HepG2 (cell line): Measurements from ENCODE around the gene LYRM7. TPM values are rescaled to one million over a fixed set of nuclear protein-coding genes. Genes with fewer than 3 reads are reported as not detected.
A peak's percentile ranks its signal among the peaks of the same experiment; 100 is the strongest.

Source experiments
- ATRX ChIP-seq: sonication (generic); formaldehyde crosslinking; IDR thresholded peaks from 2 replicates; pipeline ENCODE4 v1.4.0; 2020; ENCODE audit warnings: missing genetic modification reagents, borderline replicate concordance
- MYC ChIP-seq: sonication (generic); formaldehyde crosslinking; IDR thresholded peaks from 2 replicates; pipeline ENCODE4 v1.9.0; 2021; ENCODE audit warnings: missing genetic modification reagents, borderline replicate concordance
- PAX8 ChIP-seq: sonication (generic); formaldehyde crosslinking; IDR thresholded peaks from 2 replicates; pipeline ENCODE4 v1.8.0; 2022; ENCODE audit warnings: mild to moderate bottlenecking, missing genetic modification reagents, borderline replicate concordance
- RAD21 ChIP-seq: fragments of 450-650 bp; formaldehyde crosslinking; IDR thresholded peaks from 2 replicates; pipeline ENCODE4 v1.5.0; 2020; ENCODE audit warnings: mild to moderate bottlenecking
- RFX1 ChIP-seq: fragments of 450-650 bp; IDR thresholded peaks from 2 replicates; pipeline ENCODE4 v1.6.1; 2017
- SOX13 ChIP-seq, 3 experiments: fragments of 450-650 bp in 1 of 3; sonication (generic) in 1 of 3; formaldehyde crosslinking in 1 of 3; IDR thresholded peaks in 2 of 3; conservative IDR thresholded peaks in 1 of 3; 2 replicates each; pipeline versions ENCODE4 v1.5.0 to v1.6.1; 2016 to 2020; ENCODE audit warnings: antibody characterized with exemption in 1 of 3, mild to moderate bottlenecking in 1 of 3, missing compliant biosample characterization in 1 of 3, missing genetic modification reagents in 1 of 3, moderate library complexity in 1 of 3
- ZEB1 ChIP-seq: IDR thresholded peaks from 2 replicates; pipeline ENCODE4 v1.6.1; 2012; ENCODE audit warnings: mild to moderate bottlenecking, low read depth, inconsistent platforms; ENCODE audit not compliant: insufficient replicate concordance
- ZNF326 ChIP-seq: sonication (generic); formaldehyde crosslinking; IDR thresholded peaks from 2 replicates; pipeline ENCODE4 v1.4.0; 2020; ENCODE audit warnings: missing genetic modification reagents, borderline replicate concordance
- ZNF350 ChIP-seq: sonication (generic); formaldehyde crosslinking; IDR thresholded peaks from 2 replicates; pipeline ENCODE4 v1.4.0; 2020; ENCODE audit warnings: mild to moderate bottlenecking, low read depth, missing genetic modification reagents, borderline replicate concordance
- ZNF543 ChIP-seq: sonication (generic); formaldehyde crosslinking; IDR thresholded peaks from 2 replicates; pipeline ENCODE4 v1.4.0; 2020; ENCODE audit warnings: mild to moderate bottlenecking, missing genetic modification reagents
- ZNF556 ChIP-seq: sonication (generic); formaldehyde crosslinking; IDR thresholded peaks from 2 replicates; pipeline ENCODE4 v1.4.0; 2020; ENCODE audit warnings: mild to moderate bottlenecking, missing genetic modification reagents, borderline replicate concordance
- ZNF644 ChIP-seq: IDR thresholded peaks from 2 replicates; pipeline ENCODE4 v1.6.1; 2016; ENCODE audit warnings: low read depth
- ZNF724P ChIP-seq: sonication (generic); formaldehyde crosslinking; IDR thresholded peaks from 2 replicates; pipeline ENCODE4 v1.8.0; 2022; ENCODE audit warnings: missing genetic modification reagents, borderline replicate concordance
- ZNF792 ChIP-seq: IDR thresholded peaks from 2 replicates; pipeline ENCODE4 v1.6.1; 2016
- ZSCAN20 ChIP-seq: sonication (generic); formaldehyde crosslinking; IDR thresholded peaks from 2 replicates; pipeline ENCODE4 v1.4.0; 2020; ENCODE audit warnings: missing genetic modification reagents, mild to moderate bottlenecking, borderline replicate concordance
- polyA plus RNA-seq, 8 experiments: library from polyadenylated mRNA; depleted of rRNA in 3 of 8; stranded (reverse) in 7 of 8; unstranded in 1 of 8; fragments of >200 nt; fragmentation: Illumina TruSeq in 4 of 8; extraction: Trizol in 4 of 8; gene quantifications; 2 replicates each; pipeline versions ENCODE4 v1.2.1 to v1.2.3, GENCODE V29; 2011 to 2016; ENCODE audit warnings: low read depth in 4 of 8, missing spikeins in 1 of 8, mixed read lengths in 1 of 8; ENCODE audit not compliant: insufficient read depth in 1 of 8
- total RNA-seq, 5 experiments: library from RNA; depleted of rRNA; stranded (reverse); fragments of >200 nt; fragmentation: Illumina TruSeq; extraction: Trizol; gene quantifications; 2 replicates each; pipeline ENCODE4 v1.2.3, GENCODE V29; 2016; ENCODE audit warnings: low read depth in 1 of 5
- TF ChIP-seq, protein P1 (sequence below): sonication (generic); formaldehyde crosslinking; IDR thresholded peaks from 2 replicates; pipeline ENCODE4 v1.5.1; 2020; ENCODE audit warnings: missing genetic modification reagents, mild to moderate bottlenecking, borderline replicate concordance
- TF ChIP-seq, protein P2 (sequence below): IDR thresholded peaks from 2 replicates; pipeline ENCODE4 v1.6.1; 2016; ENCODE audit warnings: low read depth, missing genetic modification reagents, missing compliant biosample characterization
- TF ChIP-seq, protein P3 (sequence below): sonication (generic); formaldehyde crosslinking; conservative IDR thresholded peaks from 2 replicates; pipeline ENCODE4 v1.8.0; 2022; ENCODE audit warnings: missing genetic modification reagents

The LYRM7 gene
- total and polyA plus RNA-seq, 2 of the 13 experiments (the other 11 are each of a cell fraction or from before 2014, with no cell fraction given): 3.0 to 5.5 TPM

- TF ChIP-seq, protein P1, sequence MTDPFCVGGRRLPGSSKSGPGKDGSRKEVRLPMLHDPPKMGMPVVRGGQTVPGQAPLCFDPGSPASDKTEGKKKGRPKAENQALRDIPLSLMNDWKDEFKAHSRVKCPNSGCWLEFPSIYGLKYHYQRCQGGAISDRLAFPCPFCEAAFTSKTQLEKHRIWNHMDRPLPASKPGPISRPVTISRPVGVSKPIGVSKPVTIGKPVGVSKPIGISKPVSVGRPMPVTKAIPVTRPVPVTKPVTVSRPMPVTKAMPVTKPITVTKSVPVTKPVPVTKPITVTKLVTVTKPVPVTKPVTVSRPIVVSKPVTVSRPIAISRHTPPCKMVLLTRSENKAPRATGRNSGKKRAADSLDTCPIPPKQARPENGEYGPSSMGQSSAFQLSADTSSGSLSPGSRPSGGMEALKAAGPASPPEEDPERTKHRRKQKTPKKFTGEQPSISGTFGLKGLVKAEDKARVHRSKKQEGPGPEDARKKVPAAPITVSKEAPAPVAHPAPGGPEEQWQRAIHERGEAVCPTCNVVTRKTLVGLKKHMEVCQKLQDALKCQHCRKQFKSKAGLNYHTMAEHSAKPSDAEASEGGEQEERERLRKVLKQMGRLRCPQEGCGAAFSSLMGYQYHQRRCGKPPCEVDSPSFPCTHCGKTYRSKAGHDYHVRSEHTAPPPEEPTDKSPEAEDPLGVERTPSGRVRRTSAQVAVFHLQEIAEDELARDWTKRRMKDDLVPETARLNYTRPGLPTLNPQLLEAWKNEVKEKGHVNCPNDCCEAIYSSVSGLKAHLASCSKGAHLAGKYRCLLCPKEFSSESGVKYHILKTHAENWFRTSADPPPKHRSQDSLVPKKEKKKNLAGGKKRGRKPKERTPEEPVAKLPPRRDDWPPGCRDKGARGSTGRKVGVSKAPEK (CRISPR knock-in tag): no peak
- TF ChIP-seq SOX13 (IDR thresholded peaks at IDR 0.05): no peak
- peak in 1 of 2 experiments; percentile 29; a peak in 1 of 4 replicates for TF ChIP-seq SOX13 (CRISPR knock-in tag; conservative IDR thresholded peaks at IDR 0.05 in 1 of 2, IDR thresholded peaks at IDR 0.05 in 1 of 2)
- no peak for TF ChIP-seq ZSCAN20 (CRISPR knock-in tag)
- TF ChIP-seq ZNF724P (CRISPR knock-in tag): no peak
- TF ChIP-seq ZNF556 (CRISPR knock-in tag): no peak
- TF ChIP-seq RAD21 (CRISPR knock-in tag): 0 out of 2 replicates have a peak, but pooled peaks have one; percentile 5
- TF ChIP-seq ZNF350 (CRISPR knock-in tag): no peak; the same call in 1 of the 2 replicates
- no peak for TF ChIP-seq ZNF326
- peak; percentile 65; the same call in 1 of the 2 replicates for TF ChIP-seq ZNF792 (CRISPR knock-in tag)
- TF ChIP-seq ZNF644: no peak
- TF ChIP-seq, protein P2, sequence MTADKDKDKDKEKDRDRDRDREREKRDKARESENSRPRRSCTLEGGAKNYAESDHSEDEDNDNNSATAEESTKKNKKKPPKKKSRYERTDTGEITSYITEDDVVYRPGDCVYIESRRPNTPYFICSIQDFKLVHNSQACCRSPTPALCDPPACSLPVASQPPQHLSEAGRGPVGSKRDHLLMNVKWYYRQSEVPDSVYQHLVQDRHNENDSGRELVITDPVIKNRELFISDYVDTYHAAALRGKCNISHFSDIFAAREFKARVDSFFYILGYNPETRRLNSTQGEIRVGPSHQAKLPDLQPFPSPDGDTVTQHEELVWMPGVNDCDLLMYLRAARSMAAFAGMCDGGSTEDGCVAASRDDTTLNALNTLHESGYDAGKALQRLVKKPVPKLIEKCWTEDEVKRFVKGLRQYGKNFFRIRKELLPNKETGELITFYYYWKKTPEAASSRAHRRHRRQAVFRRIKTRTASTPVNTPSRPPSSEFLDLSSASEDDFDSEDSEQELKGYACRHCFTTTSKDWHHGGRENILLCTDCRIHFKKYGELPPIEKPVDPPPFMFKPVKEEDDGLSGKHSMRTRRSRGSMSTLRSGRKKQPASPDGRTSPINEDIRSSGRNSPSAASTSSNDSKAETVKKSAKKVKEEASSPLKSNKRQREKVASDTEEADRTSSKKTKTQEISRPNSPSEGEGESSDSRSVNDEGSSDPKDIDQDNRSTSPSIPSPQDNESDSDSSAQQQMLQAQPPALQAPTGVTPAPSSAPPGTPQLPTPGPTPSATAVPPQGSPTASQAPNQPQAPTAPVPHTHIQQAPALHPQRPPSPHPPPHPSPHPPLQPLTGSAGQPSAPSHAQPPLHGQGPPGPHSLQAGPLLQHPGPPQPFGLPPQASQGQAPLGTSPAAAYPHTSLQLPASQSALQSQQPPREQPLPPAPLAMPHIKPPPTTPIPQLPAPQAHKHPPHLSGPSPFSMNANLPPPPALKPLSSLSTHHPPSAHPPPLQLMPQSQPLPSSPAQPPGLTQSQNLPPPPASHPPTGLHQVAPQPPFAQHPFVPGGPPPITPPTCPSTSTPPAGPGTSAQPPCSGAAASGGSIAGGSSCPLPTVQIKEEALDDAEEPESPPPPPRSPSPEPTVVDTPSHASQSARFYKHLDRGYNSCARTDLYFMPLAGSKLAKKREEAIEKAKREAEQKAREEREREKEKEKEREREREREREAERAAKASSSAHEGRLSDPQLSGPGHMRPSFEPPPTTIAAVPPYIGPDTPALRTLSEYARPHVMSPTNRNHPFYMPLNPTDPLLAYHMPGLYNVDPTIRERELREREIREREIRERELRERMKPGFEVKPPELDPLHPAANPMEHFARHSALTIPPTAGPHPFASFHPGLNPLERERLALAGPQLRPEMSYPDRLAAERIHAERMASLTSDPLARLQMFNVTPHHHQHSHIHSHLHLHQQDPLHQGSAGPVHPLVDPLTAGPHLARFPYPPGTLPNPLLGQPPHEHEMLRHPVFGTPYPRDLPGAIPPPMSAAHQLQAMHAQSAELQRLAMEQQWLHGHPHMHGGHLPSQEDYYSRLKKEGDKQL (CRISPR knock-in tag): no peak
- no peak for TF ChIP-seq ZEB1
- TF ChIP-seq PAX8: 0 out of 2 replicates have a peak, but pooled peaks have one; percentile 33
- TF ChIP-seq ATRX: no peak
- TF ChIP-seq ZNF543 (CRISPR knock-in tag): 0 out of 2 replicates have a peak, but pooled peaks have one; percentile 82
- TF ChIP-seq, protein P3, sequence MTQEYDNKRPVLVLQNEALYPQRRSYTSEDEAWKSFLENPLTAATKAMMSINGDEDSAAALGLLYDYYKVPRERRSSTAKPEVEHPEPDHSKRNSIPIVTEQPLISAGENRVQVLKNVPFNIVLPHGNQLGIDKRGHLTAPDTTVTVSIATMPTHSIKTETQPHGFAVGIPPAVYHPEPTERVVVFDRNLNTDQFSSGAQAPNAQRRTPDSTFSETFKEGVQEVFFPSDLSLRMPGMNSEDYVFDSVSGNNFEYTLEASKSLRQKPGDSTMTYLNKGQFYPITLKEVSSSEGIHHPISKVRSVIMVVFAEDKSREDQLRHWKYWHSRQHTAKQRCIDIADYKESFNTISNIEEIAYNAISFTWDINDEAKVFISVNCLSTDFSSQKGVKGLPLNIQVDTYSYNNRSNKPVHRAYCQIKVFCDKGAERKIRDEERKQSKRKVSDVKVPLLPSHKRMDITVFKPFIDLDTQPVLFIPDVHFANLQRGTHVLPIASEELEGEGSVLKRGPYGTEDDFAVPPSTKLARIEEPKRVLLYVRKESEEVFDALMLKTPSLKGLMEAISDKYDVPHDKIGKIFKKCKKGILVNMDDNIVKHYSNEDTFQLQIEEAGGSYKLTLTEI (CRISPR knock-in tag): no peak
- TF ChIP-seq MYC: peak; percentile 87
- TF ChIP-seq RFX1: no peak
These were observed 5.5 kb upstream of the LYRM7 start, which contains the start of gene HINT1 (continued) for GRCh38 chr5:131165119-131165727.
